ENCODE data around the gene ATP7B. TPM values are rescaled to one million over a fixed set of nuclear protein-coding genes. Genes with fewer than 3 reads are reported as not detected.

ATP7B gene
- total RNA-seq, 2 donors from 2014 or later = 1.1 to 2.3 TPM

GRCh38 chr13:52025475-52026245 is 14.4 kb upstream of the ATP7B start:
- H3K4me3 Mint-ChIP-seq = no peak overlapping the region
- ATAC-seq (no peak), DNase-seq (no peak)
- H3K4me1 Mint-ChIP-seq = peaks cover 23% of the 10 kb centered on the region
- no peaks in the 10 kb centered on the region for H3K27me3 Mint-ChIP-seq
- peaks cover 11% of the 10 kb centered on the region for H3K36me3 Mint-ChIP-seq (ENCODE audit: low read depth)
- no peaks in the 10 kb centered on the region for H3K9me3 ChIP-seq (ENCODE audit: control insufficient read depth, low read length, poor library complexity, severe bottlenecking)
- no peak overlapping the region for H3K27ac Mint-ChIP-seq

- H3K36me3 Mint-ChIP-seq (ENCODE audit: low read depth) = peaks cover 17% of the 10 kb centered on the region
- no peaks in the 10 kb centered on the region for H3K27me3 Mint-ChIP-seq
- H3K9me3 ChIP-seq (ENCODE audit: control insufficient read depth, low read length, poor library complexity, severe bottlenecking) = no peaks in the 10 kb centered on the region
- H3K4me3 Mint-ChIP-seq = no peak within 1 kb of the TSS
- ATAC-seq = no peak
- H3K27ac Mint-ChIP-seq = no peak within 1 kb of the TSS
- peaks cover 29% of the 10 kb centered on the region for H3K4me1 Mint-ChIP-seq
- no peak for DNase-seq
Observed at GRCh38 chr13:52024481-52024880, 13.2 kb upstream of the ATP7B start, which contains the start of gene UTP14C. TSS of gene UTP14C (plus strand) at chr13:52024691. CDS start at chr13:52028805, 4,114 bp downstream.

DNA sequence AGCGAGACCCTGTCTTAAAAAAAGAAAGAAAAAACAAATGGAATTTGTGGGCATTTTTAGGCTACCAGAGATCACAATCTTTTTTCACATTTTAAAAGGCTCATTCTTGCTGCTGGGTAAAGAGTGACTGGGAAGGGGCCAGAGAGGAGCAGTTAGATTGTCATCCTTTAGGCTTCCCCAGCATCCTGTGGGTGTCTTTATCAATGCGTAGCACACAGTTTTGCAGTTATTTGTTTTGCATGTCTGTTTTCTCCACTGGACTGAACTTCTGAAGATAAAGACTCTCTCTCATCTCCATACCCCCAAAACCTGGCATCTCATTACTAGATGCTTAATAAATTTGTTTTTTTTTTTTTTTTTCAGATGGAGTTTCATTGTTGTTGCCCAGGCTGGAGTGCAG is 11.1 kb upstream of the ATP7B start:
- Mint-ChIP-seq H3K4me1 (peaks cover 36% of the 10 kb centered on the region), H3K4me3 (no peak overlapping the region), H3K27ac (no peak overlapping the region), H3K36me3 (ENCODE audit: low read depth) (peaks cover 21% of the 10 kb centered on the region), H3K27me3 (no peaks in the 10 kb centered on the region)
- DNase-seq = no peak
- ATAC-seq = no peak
- H3K9me3 ChIP-seq (ENCODE audit: control insufficient read depth, low read length, poor library complexity, severe bottlenecking) = no peaks in the 10 kb centered on the region

DNA sequence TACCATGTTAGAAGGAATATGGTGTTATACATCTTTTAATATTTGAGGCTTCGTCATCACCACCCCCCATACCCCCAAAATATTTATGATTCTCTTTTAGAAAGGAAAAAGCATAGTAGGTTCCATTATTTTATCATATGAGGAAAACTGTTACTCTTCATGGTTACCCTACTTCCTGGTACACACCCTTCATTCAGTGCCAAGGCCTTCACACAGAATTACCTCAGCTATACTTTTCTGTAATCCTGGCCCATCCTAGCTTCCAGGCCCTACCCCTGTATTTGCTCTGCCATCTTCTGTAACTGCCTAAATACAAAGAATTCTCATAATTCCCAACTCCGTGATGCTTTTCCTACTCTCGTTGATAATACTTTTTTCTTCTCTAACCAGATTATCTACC is 8.9 kb upstream of the ATP7B start:
- ATAC-seq (no peak), DNase-seq (no peak)
- Mint-ChIP-seq H3K27me3 (no peaks in the 10 kb centered on the region), H3K27ac (no peak overlapping the region), H3K4me3 (no peak overlapping the region), H3K4me1 (peaks cover 28% of the 10 kb centered on the region), H3K36me3 (ENCODE audit: low read depth) (peaks cover 19% of the 10 kb centered on the region)
- H3K9me3 ChIP-seq (ENCODE audit: control insufficient read depth, low read length, poor library complexity, severe bottlenecking) = no peaks in the 10 kb centered on the region

GRCh38 chr13:52016296-52016695 is 5.0 kb upstream of the ATP7B start:
- H3K4me1 Mint-ChIP-seq = peaks cover 31% of the 10 kb centered on the region
- no peak overlapping the region for H3K27ac Mint-ChIP-seq
- H3K27me3 Mint-ChIP-seq = no peaks in the 10 kb centered on the region
- peaks cover 21% of the 10 kb centered on the region for H3K36me3 Mint-ChIP-seq (ENCODE audit: low read depth)
- no peak for ATAC-seq
- no peak overlapping the region for H3K4me3 Mint-ChIP-seq
- H3K9me3 ChIP-seq (ENCODE audit: control insufficient read depth, low read length, poor library complexity, severe bottlenecking) = no peaks in the 10 kb centered on the region
- no peak for DNase-seq

- H3K9me3 ChIP-seq (ENCODE audit: control insufficient read depth, low read length, poor library complexity, severe bottlenecking) = no peaks in the 10 kb centered on the region
- Mint-ChIP-seq H3K36me3 (ENCODE audit: low read depth) (peaks cover 6% of the 10 kb centered on the region), H3K27ac (peak overlapping the region; percentile 94), H3K4me3 (peak overlapping the region; percentile 95), H3K27me3 (peaks cover 33% of the 10 kb centered on the region), H3K4me1 (peaks cover 17% of the 10 kb centered on the region)
- ATAC-seq (no peak), DNase-seq (no peak)
Observed at GRCh38 chr13:52012512-52012836, 1.2 kb upstream of the ATP7B start.

GRCh38 chr13:52011632-52012511 is 622 bp upstream of the ATP7B start, which contains the start of gene ALG11:
TSS of gene ALG11 (plus strand) at chr13:52012398. CDS start at chr13:52012419, 21 bp downstream.
- peak; percentile 96 to 100 (median 99) for DNase-seq
- H3K27ac Mint-ChIP-seq = peak within 1 kb of the TSS; percentile 94
- ATAC-seq = peak; percentile 99
- H3K4me1 Mint-ChIP-seq = peaks cover 13% of the 10 kb centered on the region
- H3K36me3 Mint-ChIP-seq (ENCODE audit: low read depth) = peaks cover 7% of the 10 kb centered on the region
- no peaks in the 10 kb centered on the region for H3K9me3 ChIP-seq (ENCODE audit: control insufficient read depth, low read length, poor library complexity, severe bottlenecking)
- H3K4me3 Mint-ChIP-seq = peak within 1 kb of the TSS; percentile 95
- H3K27me3 Mint-ChIP-seq = peaks cover 36% of the 10 kb centered on the region

DNA sequence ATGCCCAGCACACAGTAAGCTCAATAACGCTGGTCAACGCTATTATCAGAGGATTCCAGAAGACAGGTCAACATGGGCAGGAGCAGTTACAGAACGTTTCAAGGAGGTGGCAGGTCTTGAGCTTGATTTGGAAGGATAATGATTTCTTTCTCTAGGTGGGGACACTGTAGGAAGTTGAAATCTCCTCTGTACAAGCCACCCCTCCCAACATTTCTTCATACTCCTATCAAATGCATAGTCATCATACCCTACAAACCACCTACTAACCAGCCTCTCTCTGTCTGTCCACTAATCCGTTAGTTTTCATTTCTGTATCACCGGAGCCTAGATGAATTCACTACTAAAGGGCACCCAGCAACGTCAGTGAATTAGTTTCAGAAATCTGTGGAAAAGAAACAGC is 1.3 kb downstream of the ATP7B start:
- H3K36me3 Mint-ChIP-seq (ENCODE audit: low read depth) = peaks cover 7% of the 10 kb centered on the region
- H3K4me1 Mint-ChIP-seq = peaks cover 15% of the 10 kb centered on the region
- H3K4me3 Mint-ChIP-seq = peak overlapping the region; percentile 95
- no peak overlapping the region for H3K27ac Mint-ChIP-seq
- DNase-seq (no peak), ATAC-seq (no peak)
- H3K9me3 ChIP-seq (ENCODE audit: control insufficient read depth, low read length, poor library complexity, severe bottlenecking) = no peaks in the 10 kb centered on the region
- peaks cover 49% of the 10 kb centered on the region for H3K27me3 Mint-ChIP-seq

DNA sequence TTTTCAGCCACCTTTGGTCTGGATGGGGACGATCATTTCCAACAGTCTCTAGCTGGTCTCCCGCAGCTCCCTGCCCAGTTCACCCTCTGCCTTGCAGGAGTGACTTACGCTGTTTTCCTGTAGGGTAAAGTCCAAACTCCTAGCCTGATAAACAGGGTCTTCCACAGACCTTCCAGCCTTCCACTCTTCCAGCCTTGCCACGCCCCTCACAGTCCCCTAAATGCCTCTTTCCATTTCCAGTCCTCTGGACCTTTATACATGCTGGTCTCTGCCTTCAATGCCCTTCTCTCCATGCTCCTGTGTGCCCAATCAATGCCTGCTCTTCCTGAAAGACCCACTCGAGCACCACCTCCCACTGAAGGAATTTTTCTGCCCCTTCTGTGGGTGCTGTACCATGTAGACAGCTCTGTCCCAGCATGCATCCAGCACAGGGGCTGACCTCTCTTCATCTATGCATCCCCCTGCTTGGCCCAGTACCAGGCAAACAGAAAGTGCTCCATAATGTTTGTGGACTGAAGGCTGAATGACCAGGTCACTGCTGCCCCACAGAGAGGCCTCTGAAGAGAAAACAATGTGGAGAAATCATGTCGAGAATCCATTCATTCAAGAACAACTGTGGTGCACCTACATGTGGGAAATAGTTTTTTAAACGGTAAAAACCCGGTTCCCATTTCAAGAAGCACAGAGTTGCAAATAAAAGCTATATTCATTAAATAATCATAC is 4.6 kb downstream of the ATP7B start:
- peaks cover 12% of the 10 kb centered on the region for H3K4me1 Mint-ChIP-seq
- no peaks in the 10 kb centered on the region for H3K9me3 ChIP-seq (ENCODE audit: control insufficient read depth, low read length, poor library complexity, severe bottlenecking)
- no peak overlapping the region for H3K4me3 Mint-ChIP-seq
- H3K27me3 Mint-ChIP-seq = peaks cover 49% of the 10 kb centered on the region
- H3K27ac Mint-ChIP-seq = no peak overlapping the region
- ATAC-seq = no peak
- peaks cover 5% of the 10 kb centered on the region for H3K36me3 Mint-ChIP-seq (ENCODE audit: low read depth)
- DNase-seq = no peak

DNA sequence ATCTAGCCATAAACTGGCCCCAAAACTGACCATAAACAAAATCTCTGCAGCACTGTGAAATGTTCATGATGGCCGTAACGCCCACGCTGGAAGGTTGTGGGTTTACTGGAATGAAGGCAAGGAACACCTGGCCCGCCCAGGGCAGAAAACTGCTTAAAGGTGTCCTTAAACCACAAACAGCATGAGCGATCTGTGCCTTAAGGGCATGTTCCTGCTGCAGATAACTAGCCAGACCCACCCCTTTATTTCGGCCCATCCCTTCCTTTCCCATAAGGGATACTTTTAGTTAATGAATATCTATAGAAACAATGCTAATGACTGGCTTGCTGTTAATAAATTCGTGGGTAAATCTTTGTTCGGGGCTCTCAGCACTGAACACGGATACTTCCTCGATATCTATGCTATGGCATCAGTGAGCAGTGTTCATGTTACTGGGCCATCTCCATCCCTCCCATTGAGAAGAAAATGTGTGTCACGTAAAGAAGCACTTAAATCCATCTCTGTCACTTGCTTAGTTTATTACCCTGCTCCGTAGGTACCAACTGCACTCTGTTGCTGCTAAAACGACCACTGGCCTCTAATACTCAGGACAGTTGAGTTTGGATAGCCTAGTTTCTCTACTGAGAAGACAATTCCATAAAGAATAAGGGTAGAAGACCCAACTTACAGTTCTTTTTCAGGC is 5.3 kb downstream of the ATP7B start:
- no peak overlapping the region for H3K4me3 Mint-ChIP-seq
- H3K27me3 Mint-ChIP-seq = peaks cover 52% of the 10 kb centered on the region
- H3K4me1 Mint-ChIP-seq = peaks cover 15% of the 10 kb centered on the region
- H3K9me3 ChIP-seq (ENCODE audit: control insufficient read depth, low read length, poor library complexity, severe bottlenecking) = no peaks in the 10 kb centered on the region
- DNase-seq (no peak), ATAC-seq (no peak)
- H3K27ac Mint-ChIP-seq = no peak overlapping the region
- H3K36me3 Mint-ChIP-seq (ENCODE audit: low read depth) = peaks cover 5% of the 10 kb centered on the region

DNA sequence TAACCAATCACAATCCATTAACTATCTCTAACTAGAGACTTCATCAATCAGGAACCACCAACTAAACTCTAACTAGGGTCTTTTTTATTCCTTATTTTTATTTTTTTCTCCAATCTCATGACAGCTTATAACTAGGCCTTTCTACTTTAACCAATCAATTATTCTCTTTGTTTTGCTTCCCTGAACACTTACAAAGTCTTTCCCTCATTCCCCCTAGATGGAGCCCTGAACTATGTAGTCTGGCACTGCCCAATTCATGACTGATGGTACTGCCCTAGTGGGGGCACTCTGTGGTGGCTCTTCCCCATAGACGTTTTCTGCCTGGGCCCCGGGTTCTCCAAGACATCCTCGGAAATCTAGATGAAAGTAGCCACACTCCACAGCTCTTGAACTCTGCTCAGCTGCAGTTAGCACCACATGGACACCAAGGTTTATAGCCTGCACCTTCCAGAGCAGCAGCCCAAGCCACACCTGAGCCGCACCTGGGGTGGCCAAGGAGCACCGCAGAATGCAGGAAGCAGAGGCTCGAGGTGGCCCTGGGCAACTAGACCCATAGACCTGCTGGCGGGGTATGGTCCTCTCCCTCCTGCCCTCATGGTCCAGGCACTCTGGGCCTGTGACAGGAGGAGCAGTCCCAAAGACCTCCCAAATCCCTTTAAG is 6.6 kb downstream of the ATP7B start:
- Mint-ChIP-seq H3K4me3 (no peak overlapping the region), H3K4me1 (peaks cover 14% of the 10 kb centered on the region), H3K27ac (no peak overlapping the region), H3K36me3 (ENCODE audit: low read depth) (peaks cover 5% of the 10 kb centered on the region), H3K27me3 (peaks cover 47% of the 10 kb centered on the region)
- no peaks in the 10 kb centered on the region for H3K9me3 ChIP-seq (ENCODE audit: control insufficient read depth, low read length, poor library complexity, severe bottlenecking)
- DNase-seq (no peak), ATAC-seq (no peak)

DNA sequence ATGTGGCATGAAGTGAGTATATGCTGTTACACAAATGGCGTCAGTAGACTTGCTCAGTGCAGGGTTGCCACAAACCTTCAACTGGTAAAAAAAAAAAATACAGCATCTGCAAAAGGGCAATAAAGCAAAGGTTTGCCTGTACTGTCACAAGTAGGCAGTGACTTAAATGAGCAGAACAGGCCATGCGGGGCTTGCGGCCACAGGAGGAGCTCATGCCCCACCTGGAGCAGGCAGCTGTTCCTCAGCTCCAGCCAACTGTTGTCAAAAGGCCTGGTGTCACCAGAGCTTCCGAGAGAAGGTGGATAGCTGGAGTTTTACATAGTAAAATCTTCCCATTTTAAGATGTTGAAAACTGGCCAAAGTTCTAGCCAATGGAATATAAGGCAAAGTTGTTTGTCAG is 7.7 kb downstream of the ATP7B start:
- Mint-ChIP-seq H3K4me1 (peaks cover 13% of the 10 kb centered on the region), H3K4me3 (no peak overlapping the region), H3K27ac (no peak overlapping the region), H3K36me3 (ENCODE audit: low read depth) (peaks cover 3% of the 10 kb centered on the region), H3K27me3 (peaks cover 44% of the 10 kb centered on the region)
- no peaks in the 10 kb centered on the region for H3K9me3 ChIP-seq (ENCODE audit: control insufficient read depth, low read length, poor library complexity, severe bottlenecking)
- no peak for ATAC-seq
- DNase-seq = no peak
